Posterior vena cava (tissue), 2 donors: Measurements from ENCODE around the gene C15orf62. TPM values are rescaled to one million over a fixed set of nuclear protein-coding genes. Genes with fewer than 3 reads are reported as not detected.

Experiments
- DNase-seq: peaks from one replicate; pipeline ENCODE4 v3.0.0-alpha.2; 2020; ENCODE audit warnings: low spot score
- intact Hi-C, 2 donors: fragments of 100-400 bp; cut with DNase I; formaldehyde crosslinking; loops; one replicate each; pipeline versions ENCODE4 v1.14.1 to v1.14.2; 2022 to 2023
- total RNA-seq, 2 donors: library from RNA; stranded (reverse); fragmentation: NEBNext Ultra II Directional; extraction: Animal tissue kit (Norgen Biotek cat#: 25700); gene quantifications; one replicate each; pipeline ENCODE4 v1.2.1, GENCODE V29; 2021
- donor health status: DM: yes; HTN: yes; CAD: no.
- donor health status: DM: yes; HTN: yes; CAD: no.

C15orf62 gene
- total RNA-seq, 2 donors from 2014 or later: 0.10 to 0.28 TPM

DNA sequence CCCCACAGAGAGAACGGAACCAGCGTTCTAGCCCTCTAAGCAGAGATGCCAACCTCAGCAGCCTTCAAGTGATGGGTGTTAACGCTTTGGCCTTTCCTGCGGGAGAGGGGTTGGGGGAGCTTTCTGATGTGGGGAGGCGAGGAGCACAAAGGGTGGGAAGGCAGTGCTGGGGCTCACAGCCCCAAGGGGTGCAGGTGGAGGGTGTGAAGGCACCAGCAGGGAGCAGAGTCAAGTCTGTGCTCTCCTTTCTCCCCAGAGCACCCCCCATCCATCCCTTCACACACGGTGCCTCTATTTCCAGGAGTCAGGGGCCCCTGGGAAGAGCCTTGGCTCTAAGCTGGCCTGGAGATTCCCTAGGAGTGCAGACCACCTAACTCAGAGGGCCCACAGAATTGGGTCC, 4.1 kb downstream of the C15orf62 start:
- DNase-seq: no peak

DNA sequence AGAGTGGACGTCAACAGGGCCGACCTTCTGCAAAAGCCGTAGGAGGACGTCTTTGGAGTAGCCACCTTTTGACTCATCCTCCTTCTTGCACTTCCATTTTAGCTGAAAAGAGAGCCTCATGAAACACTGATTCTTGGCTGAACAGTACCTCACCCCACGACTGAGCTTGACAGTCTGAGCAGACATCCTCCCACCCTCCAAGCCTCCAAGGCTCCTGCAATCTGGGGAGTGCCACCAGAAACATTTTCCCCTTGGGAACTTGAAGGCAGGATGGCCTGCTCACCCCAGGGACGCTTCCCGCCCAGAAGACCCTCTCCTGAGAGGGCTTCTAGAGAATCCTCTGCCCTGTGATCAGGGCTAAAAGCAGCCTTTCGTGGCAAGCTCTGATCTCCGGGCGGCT, 5.2 kb downstream of the C15orf62 start:
- intact Hi-C loops: no loop called here
- DNase-seq: no peak

More for the DNA sequence above, 4.1 kb downstream of the C15orf62 start:
- intact Hi-C loops: no loop called here

DNA sequence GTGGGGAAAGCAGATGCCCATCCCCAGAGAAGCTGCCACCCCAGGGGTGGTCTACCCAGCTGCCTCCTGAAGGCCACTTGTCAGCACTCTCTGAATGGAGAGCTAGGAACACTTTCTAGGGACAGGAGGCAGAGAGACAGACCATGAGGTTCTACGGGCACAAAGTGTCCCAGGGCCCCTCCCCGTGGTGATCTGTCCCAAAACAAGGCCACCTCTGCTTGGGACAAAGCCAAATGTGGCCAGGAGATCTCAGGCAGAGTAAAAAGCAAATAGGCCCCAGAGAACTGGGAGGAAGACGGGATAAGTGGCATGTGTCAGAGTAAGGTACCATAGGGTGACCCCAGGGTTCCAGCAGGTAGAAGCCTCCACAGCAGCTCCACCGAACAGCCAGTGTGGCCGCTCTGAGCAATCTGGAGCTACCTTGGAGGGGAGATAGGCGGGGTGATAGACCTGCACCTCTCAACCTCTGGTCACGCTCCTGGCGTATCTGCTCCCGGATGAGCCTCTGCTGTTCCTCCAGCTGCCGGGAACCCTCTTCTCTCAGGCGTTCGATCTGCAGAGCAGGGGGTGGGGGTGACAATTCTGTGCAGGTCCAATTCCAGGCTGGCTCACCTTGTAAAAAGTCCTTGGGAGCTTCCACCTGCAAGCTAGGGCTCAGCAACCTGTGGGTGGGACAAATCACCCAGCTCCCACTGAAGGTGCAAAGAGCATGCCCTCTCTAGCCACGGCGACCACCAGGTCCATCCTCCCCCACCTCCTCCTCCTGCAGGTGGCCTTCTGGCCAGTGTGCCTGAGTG, 6.2 kb downstream of the C15orf62 start:
- no peak for DNase-seq
- intact Hi-C loops: no loop called here

DNA sequence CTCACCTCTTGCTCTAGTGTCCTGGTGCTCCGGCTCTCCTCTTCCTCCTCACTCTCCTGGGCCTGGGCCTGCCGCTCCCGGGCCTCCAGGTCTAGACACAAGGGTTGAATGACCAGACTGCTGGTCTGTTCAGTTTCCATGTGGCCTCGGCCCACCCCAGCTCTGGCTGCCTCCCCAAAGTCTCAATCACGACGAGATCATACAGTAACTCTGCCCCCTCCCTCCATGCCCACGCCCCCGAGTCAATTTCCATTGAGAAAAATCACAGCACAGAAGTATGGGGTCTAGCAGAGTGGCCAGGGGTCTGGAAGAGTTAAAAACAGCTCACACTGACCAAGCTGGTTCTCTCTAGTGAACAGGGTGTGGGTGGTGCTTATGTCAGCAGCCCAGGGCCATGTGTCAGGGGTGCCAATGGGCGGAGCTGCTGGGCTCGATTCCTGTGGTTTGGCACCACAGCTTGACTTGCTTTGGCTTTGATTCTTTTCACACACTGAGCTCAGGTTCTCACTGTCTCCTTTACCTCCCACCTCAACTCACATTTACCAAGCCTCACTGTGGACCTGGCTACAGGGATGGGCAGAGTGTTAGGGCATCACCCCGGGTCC, 6.9 kb downstream of the C15orf62 start:
- intact Hi-C loops: no loop called here

DNA sequence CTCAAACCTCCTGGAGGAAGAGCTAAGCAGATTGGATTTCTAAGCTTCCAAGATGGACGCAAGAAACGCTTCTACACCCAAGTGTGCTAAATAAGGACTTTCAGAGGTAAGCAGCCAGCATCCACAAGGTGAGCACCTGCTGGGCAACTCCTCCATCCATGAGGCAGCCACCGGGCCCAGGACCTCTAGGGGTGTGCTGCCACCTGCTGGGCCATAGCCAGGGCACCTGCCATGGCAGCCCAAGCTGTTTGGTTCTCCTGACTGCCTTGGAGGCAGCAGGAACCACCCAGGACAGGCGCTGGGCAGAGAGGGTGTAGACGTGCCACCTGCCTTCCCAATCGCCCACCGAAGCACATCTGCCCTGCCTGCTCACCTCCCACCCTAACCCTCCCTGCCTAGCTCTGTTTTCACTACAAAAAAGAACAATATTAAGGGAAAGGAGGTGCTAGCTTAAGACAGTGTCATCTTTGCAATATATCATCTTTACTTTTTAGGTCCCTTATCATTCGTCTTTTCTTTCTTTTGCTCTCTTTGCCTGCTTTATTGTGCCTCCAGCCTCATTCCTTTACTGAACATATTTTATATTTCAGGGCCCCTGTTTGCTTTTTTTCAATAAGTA, 12.9 kb downstream of the C15orf62 start:
- intact Hi-C loops: no loop called here

More for the DNA sequence above, 6.9 kb downstream of the C15orf62 start:
- no peak for DNase-seq

DNA sequence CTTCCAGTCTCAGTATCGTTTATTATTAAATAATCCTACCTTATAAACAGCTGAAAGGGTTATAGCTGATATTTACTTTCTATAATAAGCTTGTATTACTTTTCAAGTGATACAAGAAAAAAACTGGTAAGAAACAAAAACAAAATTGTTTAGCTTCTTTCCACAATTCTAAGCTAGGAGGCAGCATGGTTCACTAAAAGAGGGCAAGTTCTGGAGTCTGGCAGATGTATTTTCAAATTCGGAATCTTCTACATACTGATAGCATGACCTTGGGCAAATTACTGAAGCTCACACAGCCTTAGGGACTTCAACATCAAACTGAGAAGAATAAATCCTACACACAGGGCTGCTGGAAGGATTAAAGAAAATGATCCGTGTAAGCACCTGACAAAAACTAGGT, 15.4 kb downstream of the C15orf62 start:
- intact Hi-C loops: no loop called here
- DNase-seq: no peak

More for the DNA sequence above, 12.9 kb downstream of the C15orf62 start:
- no peak for DNase-seq

DNA sequence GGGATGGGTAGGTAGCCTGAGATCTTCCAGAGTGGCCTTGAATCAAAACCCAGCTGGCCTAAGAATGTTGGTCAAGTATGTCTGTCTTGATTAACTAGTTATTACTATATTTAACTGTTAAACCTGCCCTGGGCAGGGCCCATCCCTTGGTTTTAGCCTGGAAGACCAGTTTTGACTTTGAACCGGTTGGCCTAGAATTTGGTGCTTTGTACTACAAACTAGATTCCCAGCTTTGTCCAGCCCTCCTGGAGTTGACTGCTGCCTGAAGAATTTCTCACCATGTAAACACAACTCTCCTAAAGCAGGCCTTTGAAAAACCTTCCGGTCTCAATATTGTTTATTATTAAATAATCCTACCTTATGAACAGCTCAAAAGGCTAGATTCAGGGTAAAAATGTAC, 16.0 kb downstream of the C15orf62 start:
- no peak for DNase-seq
- intact Hi-C loops: no loop called here

DNA sequence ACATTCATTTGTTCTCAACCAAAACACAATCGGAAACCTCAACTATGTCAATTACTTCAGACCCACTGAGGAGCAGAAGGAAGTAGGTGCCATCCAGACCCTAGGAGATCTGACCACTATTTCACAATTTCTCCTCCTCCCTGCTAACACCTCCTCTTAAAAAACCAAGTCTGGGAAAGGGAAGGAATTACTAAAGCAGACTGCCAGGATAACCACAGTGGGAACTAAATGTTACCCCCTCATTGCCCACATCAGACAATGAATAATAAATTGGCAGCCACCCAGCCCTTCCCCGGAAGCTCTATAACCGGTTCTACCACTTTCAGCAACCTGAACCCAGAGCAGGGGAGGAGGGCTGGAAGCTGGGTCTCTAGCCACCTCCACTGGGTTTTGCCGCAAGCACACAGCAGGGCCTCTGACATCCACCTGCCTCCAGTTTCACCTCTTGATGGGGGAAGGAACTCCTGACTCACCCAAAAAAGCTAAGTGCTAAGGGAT, 17.6 kb downstream of the C15orf62 start:
- no peak for DNase-seq
- intact Hi-C loops: no loop called here

DNA sequence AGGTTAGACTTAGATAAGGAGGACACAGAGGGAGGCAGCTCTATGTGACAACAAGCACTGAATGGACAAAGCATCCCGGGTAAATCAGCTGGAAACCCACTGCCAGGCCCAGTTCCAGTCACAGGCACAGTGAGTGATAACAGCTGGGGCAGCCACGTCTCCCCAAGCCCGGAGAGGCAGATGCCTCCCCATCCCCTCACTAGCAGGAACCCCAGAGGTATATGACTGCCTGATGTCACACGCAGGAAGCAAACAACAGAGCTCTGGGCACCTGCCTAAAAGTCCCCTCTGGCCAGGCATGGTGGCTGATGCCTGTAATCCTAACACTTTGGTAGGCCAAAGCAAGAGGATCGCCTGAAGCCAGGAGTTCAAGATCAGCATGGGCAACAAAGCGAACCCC, 18.2 kb downstream of the C15orf62 start:
- intact Hi-C loops: no loop called here
- no peak for DNase-seq

DNA sequence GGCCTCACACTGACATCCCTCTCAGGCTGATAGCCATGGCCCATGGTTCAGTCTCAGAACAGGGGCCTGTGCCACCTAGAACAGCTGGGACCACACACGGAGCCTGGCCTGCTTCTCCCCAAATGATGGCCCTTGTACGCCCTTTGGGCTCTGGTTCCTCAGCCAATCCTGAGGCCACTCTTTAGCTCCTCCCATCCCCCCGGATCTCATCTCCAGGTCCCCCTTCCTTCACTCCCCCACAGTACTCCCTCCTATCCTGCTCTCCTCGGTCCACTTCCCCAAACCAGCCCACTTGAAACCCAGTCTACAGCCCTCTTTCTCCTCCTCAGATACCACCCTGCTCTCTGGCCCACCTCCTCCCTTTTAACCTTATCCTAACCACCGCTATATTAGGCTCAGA, 19.3 kb downstream of the C15orf62 start:
- intact Hi-C loops: no loop called here
- no peak for DNase-seq

DNA sequence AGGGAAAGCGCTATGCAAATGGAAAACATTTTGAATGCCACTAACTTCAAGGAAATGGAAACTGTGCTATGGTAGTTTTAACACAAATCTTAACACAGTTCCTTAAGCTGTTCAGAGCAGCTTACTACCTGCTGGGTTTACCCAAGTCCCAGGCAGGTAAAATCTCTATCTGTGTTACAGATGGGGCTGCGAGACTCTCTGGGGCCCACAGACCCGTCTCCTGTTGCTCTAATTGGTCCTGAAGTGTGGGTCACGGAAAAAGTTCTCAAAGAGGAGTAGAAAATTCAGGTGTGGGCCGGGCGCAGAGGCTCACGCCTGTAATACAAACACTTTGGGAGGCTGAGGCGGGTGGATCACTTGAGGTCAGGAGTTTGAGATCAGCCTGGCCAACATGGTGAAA, 20.2 kb downstream of the C15orf62 start:
- DNase-seq: no peak
- intact Hi-C loops: no loop called here

DNA sequence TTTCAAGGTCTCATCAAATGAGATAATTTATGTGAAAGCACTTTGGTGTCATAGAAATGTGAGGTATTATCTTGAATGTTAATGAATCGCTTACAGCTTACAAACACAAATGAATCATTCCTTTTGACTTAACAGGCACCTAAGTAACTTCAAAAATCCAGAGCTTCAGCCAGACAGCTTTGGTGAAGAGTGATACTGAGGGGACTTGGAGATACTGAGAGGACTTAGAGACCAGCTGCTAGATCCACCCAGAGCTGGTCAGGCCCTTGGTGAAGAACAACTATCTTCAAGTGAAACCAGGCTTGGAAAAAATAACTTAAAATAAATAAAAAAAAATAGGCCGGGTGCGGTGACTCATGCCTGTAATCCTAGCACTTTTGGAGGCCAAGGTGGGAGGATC, 20.9 kb downstream of the C15orf62 start:
- DNase-seq: no peak
- intact Hi-C loops: no loop called here

DNA sequence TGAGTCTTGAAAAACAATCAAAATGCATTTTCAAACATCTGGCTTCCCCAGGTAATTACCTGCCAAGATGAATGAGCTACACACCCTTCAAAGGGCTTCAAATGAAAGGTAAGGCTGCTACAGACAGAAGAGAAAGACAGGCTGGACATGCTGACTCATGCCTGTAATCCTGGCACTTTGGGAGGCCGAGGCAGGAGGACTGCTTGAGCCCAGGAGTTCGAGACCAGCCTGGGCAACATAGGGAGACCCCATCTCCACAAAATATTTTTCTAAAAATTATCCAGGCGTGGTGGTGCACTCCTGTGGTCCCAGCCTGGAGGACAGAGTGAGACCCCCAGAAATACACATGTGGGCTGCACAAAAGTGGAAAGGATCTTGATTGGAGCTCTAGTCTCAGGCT, 22.6 kb downstream of the C15orf62 start:
- intact Hi-C loops: no loop called here
- no peak for DNase-seq

DNA sequence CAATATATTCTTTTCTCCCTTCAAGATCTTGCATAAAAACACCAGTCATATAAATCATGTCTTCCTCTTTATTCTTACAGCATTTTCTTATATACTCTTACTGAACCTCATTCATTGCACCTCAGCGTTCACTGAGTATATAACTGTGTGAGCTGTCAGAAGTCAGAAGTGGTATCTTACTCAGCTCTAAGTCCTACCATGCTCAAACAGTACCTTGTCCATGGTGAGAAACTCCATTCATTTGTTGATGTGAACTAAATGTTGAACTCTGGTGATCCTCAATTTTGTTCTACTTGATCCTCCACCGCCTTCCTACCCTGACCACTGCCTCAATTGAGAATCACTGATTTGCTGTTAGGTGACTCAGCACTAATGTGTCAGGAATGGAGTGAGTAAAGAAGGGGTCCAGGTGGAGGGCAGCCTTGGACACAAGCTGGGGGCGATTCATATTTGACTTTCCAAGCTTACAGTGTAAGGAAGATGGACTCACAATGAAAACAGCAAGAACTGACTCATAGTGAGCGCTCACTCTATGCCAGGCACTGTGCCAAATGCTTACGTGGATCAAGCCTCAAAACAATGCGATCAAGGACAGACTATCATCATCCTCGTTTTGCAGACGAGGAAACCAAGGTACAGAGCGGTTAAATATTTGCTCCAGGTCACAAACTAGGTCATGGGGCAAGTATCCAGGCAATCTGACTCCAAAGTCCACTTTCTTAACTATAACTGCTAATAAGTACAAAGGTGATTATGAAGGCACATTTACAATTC, 23.6 kb downstream of the C15orf62 start:
- intact Hi-C loops: no loop called here
- DNase-seq: no peak

DNA sequence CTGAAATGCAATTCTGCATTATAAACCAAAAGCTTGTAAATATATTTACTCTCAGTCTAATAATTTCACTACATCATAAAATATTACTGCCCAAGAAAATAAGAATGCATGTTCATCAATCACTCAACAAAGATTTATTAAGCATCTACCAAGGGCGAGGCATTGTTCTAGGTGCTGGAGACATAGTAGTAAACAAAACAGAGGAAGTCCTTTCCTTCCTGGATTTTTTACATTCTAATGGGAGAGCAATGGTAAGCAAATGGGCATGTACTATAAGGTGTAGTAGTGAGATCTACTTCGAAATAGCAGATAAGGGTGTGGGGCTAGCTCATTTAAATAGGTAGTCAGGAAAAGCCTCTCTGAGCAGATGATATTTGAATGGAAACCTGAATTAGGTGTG, 26.3 kb downstream of the C15orf62 start:
- no peak for DNase-seq
- intact Hi-C loops: no loop called here

DNA sequence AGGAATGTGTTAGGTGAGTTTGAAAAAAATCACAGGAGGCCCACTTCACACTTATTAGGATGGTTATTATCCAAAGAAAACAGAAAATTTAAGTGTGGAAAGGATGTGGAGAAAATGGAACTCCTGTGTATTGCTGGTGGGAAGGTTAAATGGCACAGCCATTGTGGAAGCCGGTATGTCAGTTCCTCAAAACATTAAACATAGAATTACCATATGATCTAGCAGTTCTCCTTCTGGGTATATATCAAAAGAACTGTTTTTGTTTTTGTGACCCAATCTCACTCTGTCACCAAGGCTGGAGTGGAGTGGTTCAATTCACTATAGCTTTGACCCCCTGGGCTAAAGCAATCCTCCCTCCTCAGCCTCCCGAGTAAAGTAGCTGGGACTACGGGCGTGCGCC, 26.7 kb downstream of the C15orf62 start:
- no peak for DNase-seq
- intact Hi-C loops: no loop called here

DNA sequence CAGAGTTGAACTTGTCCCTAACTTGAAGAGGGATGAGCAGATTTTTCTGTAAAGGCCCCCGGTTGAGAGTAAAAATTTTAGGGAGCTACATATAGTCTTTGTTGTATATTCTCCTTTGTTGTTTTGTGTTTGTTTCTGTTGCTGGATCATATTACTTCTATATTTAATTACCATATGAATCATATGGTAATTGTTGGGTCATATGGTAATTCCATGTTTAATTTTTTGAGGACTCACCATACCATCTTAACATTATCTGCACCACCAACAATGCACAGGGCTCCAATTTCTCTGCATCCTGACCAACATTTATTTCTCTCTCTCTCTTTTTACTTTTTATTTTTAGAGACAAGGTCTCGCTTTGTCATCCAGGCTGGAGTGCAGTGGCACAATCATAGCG, 29.7 kb downstream of the C15orf62 start:
- DNase-seq: no peak
- intact Hi-C loops: no loop called here

DNA sequence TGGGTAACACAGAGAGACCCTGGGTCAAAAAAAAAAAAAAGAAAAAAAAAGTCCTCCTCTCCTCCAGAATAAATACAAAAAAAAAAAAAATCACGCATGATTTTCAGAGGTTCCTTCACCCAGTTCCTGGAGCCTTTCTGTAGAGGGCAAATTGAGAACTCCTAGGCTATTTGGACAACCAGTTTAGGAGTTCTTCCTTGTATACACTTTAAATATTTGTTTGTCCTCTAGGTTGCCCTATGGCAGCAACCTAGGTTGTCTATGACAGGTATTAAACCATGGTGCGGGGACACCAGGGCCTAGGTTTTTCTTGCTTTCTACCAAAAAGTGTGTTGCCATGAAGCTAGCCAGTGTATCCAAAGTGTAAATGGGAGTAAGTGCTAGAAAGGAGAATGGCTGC, 33.3 kb downstream of the C15orf62 start:
- DNase-seq: no peak

DNA sequence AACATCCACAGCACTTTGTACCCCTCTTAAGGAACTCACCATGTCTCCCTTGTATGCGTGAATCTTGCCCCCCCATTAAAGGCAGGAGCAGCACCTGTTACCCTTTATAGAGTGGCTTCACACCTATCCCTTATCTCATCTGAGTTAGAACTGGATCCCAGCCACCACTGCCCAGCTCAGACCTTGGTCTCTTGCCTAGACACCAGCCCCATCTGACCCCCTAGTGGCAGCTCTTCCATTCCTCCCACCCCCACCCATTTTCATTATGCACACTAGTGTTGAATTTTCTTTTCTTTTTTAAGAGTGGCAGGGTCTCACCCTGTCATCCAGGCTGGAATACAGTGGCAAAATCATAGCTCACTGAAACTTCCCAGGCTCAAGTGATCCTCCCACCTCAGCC, 33.9 kb downstream of the C15orf62 start:
- intact Hi-C loops: no loop called here

More for the DNA sequence above, 33.3 kb downstream of the C15orf62 start:
- intact Hi-C loops: no loop called here

DNA sequence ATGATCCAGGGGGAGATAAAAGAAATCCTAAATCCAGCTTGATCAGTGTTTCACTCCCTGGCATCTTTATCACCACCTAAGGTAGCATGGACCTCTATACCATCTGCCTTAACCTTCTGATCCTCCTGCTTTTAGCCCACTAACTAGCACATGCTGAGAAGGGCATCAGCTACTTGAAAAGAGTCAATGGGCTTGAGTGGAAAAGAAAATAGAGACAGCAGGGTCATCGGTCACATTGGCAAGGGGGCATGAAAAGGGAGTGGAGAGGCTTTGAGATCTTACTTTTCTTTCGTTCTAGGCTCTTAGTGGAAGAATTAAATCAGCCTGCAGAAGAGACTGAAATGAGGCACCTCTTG, 36.9 kb downstream of the C15orf62 start:
- intact Hi-C loops: no loop called here
- DNase-seq: no peak

More for the DNA sequence above, 33.9 kb downstream of the C15orf62 start:
- no peak for DNase-seq
